Daoy (cell line): Measurements from ENCODE around the gene CHTF18. TPM values are rescaled to one million over a fixed set of nuclear protein-coding genes. Genes with fewer than 3 reads are reported as not detected.
A peak's percentile ranks its signal among the peaks of the same experiment; 100 is the strongest.
"Not testable (repeated sequence)": the region's sequence is repeated elsewhere in the genome, so short reads cannot be mapped to it uniquely, and the experiment has no call there.

Source experiments
- DNase-seq: peaks from one replicate; pipeline ENCODE4 v3.0.0-alpha.2; 2015; ENCODE audit warnings: low read depth
- total RNA-seq: library from RNA; depleted of rRNA; stranded (reverse); fragments of >200 nt; shearing (Covaris generic); gene quantifications from 2 replicates; pipeline ENCODE4 v1.2.3, GENCODE V29; 2014

Gene CHTF18
- total RNA-seq, 1 experiment from 2014 or later: 18.1 TPM

GRCh38 chr16:825341-826061 is 37.1 kb downstream of the CHTF18 start:
- no peak for DNase-seq

- DNase-seq: no peak
Measured at GRCh38 chr16:827513-827912, 39.1 kb downstream of the CHTF18 start.

DNA sequence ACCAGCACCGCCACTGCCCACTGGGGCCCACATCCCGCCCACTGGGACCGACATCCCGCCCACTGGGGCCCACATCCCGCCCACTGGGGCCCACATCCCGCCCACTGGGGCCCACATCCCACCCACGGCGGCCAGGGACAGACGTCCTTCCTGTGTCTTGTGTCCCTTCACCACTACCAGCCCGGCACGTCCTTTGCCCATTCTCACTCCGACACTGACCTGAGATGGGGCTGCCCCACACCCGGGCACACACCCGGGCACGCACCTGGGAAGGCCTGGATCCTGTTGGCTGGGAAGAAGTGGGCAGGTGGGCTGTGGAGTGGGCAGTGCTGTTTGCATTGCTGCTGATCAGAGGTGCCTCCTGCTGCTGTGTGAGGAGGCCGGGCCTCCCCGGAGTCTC is 40.5 kb downstream of the CHTF18 start:
- no peak for DNase-seq

DNA sequence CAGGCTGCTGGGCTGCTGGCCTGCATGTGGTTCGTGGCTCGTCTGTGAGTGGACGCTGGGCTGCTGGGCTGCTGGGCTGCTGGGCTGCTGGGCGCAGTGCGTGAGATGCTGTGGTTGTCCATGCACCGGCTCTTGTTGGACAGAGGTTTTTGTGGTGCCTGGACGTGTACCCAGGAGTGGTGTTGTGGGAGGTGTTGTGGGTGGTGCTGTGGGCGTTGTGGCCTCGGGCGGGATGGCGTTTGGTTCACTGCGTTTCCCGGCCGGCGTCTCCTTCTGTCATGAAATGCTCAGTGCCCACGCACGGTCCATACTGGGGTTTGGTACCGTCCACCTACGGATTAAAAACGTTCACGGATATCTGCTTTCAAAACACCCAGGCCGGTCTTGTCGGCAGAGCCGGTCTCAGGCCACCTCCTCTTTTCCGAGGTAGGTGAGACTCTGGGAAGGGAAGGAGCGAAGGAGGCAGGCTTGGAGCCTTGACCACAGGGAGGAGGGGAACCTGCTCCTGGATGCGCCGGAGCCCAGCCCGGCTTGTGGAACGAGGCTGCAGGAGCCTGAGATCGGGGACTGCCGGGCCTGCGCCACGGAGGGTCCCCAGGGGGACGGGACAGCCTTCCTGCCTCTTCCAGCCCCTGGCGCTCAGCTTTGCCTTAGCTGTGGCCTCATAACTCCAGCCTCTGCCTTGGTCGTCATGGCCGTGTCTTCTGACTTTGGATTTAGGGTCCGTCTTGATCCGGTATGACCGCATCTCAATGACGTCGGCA is 41.9 kb downstream of the CHTF18 start:
- no peak for DNase-seq

- no peak for DNase-seq
Measured at GRCh38 chr16:830871-831570, 42.6 kb downstream of the CHTF18 start.

- no peak for DNase-seq
Measured at GRCh38 chr16:831571-832413, 43.4 kb downstream of the CHTF18 start.

GRCh38 chr16:832652-833336 is 44.4 kb downstream of the CHTF18 start:
- DNase-seq: no peak

DNA sequence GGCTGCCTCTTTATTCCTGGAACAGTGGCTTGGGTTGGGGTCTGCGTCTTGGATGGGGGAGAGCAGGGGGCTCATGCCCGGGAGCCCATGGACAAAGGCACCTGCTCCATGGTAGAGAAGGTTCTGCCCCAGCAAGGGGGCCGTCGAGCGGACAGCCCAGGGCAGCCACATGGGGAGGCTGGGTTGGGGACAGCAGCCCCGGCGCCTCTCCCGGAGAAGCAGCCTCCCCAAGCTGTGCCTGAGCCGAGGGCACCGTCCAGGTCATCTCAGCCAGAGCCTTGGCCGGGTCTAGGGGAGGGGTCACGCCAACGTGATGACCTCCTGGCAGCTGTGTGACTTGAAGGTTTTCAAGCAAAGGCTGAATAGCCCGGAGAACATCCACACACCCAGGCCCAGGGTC is 45.0 kb downstream of the CHTF18 start:
- DNase-seq: no peak

- no peak for DNase-seq
Measured at GRCh38 chr16:835373-835772, 47.0 kb downstream of the CHTF18 start.

DNA sequence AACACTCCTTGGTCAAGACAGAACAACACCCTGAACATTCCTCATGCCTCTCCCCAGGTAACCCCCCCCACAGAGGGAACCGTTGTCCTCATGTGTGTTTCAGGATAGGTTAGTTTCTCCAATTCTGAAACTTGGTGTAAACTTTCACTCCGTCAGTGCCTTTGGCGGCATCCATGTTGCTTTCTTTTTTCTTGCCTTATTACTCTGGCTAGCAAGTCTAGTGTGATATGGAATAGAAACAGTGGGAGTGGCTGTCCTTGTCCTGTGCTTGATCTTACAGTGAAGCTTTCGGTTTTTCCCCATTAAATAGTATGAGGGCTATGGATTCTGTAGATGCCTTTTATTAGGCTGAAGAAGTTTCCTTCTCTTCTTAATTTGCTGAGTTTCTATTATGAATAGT is 47.8 kb downstream of the CHTF18 start:
- no peak for DNase-seq

DNA sequence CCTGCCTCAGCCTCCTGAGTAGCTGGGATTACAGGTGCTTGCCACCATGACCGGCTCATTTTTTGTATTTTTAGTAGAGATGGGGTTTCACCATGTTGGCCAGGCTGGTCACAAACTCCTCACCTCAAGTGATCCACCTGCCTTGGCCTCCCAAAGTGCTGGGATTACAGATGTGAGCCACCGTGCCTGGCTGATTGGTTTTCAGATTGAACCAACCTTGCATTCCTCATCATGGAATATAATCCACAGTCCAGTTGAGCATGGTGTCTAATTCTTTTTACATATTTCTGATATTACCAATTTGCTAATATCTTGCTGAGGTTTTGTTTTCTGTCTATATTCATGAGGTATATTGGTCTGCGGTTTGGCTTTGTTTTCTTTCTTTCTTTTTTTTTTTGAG is 48.4 kb downstream of the CHTF18 start:
- DNase-seq: not testable (repeated sequence)

GRCh38 chr16:838741-839140 is 50.3 kb downstream of the CHTF18 start:
- no peak for DNase-seq

DNA sequence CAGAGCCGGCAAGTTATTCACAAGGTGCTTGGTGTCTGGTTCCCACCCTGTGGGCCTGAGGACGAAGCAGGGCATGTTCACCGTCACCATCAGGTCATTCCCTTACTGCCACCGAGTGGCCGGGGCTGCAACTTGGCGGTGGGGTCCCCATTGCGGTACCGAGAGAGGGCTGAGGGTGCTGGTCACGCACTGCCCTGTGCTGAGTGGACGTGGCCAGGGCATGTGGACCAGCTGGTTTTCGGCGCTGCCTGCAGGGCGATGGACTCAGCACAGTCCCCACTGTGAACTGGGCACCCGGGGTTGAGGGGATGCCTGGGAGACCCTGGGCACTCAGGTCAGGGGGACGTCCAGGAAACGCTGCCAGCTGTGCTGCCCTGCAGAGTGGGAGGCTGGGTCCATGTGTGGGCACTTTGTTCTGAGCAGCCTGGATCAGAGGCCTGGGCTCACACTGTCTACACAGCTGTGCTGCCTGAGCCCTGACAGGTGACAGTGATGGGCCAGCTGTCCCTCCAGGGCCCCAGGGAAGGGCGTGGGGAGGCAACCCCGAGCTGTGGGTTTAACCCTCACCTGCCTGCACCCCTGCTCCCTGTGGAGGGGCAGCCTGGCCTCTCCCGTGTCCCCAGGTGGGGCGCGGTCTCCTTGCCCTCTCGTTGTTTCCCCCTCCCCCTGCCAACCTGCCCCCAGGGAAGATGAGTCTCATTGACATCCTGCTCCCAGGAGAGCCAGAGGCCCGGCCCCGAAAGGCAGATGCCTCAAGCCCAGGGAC is 51.4 kb downstream of the CHTF18 start:
- no peak for DNase-seq

- DNase-seq: no peak
Measured at GRCh38 chr16:840561-841454, 52.4 kb downstream of the CHTF18 start.

GRCh38 chr16:841455-842060 is 53.1 kb downstream of the CHTF18 start:
- no peak for DNase-seq

DNA sequence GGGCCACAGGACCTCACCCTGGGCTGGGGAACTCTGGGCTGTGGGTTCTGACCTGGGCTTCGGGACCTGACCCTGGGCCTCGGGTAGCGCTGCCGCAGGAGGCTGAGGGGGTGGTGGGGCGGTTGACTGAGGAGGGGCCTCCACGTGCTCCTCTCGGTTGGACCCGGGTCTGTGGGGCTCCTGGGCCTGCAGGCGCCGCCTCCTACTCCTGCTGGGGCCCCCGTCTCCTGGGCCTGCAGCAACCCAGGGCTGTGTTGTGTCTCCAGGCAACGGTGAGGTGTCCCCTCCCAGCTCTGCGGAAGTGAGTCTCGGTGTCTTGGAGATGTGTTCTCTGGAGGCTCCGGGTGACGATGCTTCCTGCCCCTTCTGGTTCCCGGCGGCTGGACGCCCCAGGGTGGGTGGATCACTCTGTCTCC is 53.6 kb downstream of the CHTF18 start:
- DNase-seq: peak; percentile 67

DNA sequence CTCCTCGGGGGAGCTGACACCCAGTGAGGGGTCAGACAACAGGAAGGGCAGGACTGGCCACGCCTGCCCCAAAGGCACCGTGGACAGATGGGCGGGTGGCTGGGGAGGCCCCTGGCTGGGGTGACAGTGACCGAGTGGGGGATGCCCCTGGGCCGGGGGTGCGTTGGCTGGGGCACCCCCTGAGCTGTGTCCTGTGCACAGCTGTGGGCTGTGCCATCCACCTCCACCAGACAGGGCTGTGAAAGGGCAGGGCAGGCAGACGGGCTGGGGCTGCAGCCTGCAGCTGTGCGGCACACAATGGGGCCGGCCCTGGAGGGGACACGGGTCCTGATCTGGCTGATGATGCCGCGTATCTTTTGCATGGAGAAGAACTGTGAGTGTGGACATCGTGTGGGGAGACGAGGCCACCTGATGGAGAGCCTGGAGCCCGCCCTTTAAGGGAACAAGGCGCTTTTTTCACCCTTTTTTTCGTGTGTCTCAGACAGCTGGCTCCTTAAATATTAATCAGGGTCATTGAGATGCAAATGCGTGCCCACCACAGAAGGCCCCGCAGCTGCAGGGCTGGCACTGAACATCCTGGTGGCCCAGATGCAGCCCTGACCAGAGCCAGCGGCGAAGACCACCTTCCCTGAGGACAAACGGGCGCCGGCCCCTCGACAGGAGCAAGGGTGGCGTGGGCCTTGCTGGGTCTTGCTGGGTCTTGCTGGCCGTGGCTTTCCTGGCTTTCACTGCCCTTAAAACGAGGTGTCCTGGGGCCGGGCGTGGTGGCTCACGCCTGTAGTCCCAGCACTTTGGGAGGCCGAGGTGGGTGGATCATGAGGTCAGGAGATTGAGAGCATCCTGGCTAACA is 54.5 kb downstream of the CHTF18 start:
- no peak for DNase-seq

- no peak for DNase-seq
Measured at GRCh38 chr16:843771-844170, 55.4 kb downstream of the CHTF18 start.
